GM18520 (cell line): ENCODE data around the gene WEE1.
"Not testable (repeated sequence)": the region's sequence is repeated elsewhere in the genome, so short reads cannot be mapped to it uniquely, and the experiment has no call there.

Source experiments
- ATAC-seq: cut with Tn5 transposase; IDR thresholded peaks from one replicate; pipeline ENCODE4 v1.9.1; 2021; ENCODE audit not compliant: unreplicated experiment

The WEE1 gene

GRCh38 chr11:9619004-9619403 is 45.5 kb downstream of the WEE1 start:
- no peak for ATAC-seq

GRCh38 chr11:9619971-9620370 is 46.5 kb downstream of the WEE1 start:
- no peak for ATAC-seq

- not testable (repeated sequence) for ATAC-seq
Observed at GRCh38 chr11:9622353-9622752, 48.9 kb downstream of the WEE1 start.

- not testable (repeated sequence) for ATAC-seq
Observed at GRCh38 chr11:9623053-9623452, 49.6 kb downstream of the WEE1 start.

GRCh38 chr11:9624448-9624847 is 51.0 kb downstream of the WEE1 start:
- no peak for ATAC-seq

- ATAC-seq: no peak
Observed at GRCh38 chr11:9625162-9625561, 51.7 kb downstream of the WEE1 start.

- ATAC-seq: no peak
Observed at GRCh38 chr11:9625728-9626127, 52.3 kb downstream of the WEE1 start.

GRCh38 chr11:9626496-9627394 is 53.3 kb downstream of the WEE1 start:
- peak; percentile 46 for ATAC-seq

GRCh38 chr11:9629064-9629463 is 55.6 kb downstream of the WEE1 start:
- ATAC-seq: peak; percentile 43

- ATAC-seq: no peak
Observed at GRCh38 chr11:9633679-9634078, 60.2 kb downstream of the WEE1 start.

- ATAC-seq: no peak
Observed at GRCh38 chr11:9636691-9637090, 63.2 kb downstream of the WEE1 start.

GRCh38 chr11:9639099-9639498 is 65.6 kb downstream of the WEE1 start:
- no peak for ATAC-seq
